Ecto neural progenitor cell (in vitro differentiated cells): Measurements from ENCODE around the gene TENM3.

Experiments used
- DNase-seq: peaks from one replicate; pipeline ENCODE4 v3.0.0-alpha.2; 2018; ENCODE audit warnings: low spot score

The TENM3 gene

GRCh38 chr4:182518421-182518820, 275.2 kb downstream of the TENM3 start:
- DNase-seq, result no peak

- no peak for DNase-seq
Measured at GRCh38 chr4:182519528-182519927, 276.3 kb downstream of the TENM3 start.

DNA sequence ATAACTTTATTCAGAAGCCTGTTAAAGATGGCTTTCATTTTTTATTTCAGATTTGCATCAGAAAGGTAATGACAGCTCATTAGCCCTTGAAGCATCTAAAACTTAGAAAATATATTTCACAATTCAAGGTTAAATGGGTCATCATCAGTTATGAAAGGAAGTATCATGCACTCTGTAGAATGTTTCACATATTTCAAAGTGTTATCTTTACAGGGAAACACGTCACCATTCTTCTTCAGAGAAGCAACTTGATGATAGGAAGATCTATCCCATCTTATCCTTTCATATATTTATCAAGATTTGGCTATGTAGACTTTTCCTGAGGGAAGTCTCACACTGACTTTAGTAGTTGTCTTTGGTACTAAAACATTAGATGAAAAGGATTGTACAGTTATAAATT, 277.8 kb downstream of the TENM3 start:
- no peak for DNase-seq

DNA sequence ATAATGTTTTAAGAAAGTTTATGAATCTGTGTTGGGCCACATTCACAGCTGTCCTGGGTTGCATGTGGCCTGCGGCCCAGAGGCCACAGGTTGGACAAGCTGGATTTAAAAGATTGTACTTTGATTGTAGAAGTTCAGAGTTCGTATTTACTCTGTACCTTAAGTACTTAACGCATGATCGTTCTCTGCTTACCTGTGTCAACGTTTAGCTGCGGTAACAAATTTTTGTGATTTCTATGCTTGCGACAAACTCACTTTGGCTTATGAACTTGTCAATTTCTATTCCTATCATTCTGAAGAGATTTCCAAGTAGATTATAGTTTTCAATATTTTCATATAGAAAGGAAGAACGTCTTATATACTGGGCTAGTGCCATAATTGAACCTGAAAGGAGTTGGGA, 285.6 kb downstream of the TENM3 start:
- DNase-seq, result no peak

DNA sequence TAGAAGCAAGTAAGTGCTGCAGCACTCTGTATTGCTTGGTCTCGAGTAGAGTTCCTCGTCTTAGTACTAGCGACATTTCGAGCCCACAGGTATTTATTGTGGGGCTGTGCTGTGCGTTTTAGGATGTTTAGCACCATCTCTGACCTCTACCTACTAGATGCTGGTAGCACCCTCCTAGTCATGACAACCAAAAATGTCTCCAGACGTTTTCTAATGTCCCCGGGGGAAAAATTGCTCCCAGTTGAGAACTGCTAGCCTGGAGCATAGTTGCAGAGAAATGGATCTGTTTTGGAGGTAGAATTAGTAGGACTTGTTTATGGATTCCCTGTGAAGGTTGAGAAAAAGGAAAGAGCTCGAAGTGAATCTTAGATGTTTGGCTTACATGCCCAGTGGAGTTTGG, 287.2 kb downstream of the TENM3 start:
- DNase-seq, result no peak

GRCh38 chr4:182531555-182532162, 288.5 kb downstream of the TENM3 start:
- DNase-seq, result no peak

- no peak for DNase-seq
Measured at GRCh38 chr4:182532441-182532840, 289.2 kb downstream of the TENM3 start.

GRCh38 chr4:182533964-182534363, 290.8 kb downstream of the TENM3 start:
- DNase-seq, result no peak

GRCh38 chr4:182536221-182536811, 293.1 kb downstream of the TENM3 start:
- no peak for DNase-seq

DNA sequence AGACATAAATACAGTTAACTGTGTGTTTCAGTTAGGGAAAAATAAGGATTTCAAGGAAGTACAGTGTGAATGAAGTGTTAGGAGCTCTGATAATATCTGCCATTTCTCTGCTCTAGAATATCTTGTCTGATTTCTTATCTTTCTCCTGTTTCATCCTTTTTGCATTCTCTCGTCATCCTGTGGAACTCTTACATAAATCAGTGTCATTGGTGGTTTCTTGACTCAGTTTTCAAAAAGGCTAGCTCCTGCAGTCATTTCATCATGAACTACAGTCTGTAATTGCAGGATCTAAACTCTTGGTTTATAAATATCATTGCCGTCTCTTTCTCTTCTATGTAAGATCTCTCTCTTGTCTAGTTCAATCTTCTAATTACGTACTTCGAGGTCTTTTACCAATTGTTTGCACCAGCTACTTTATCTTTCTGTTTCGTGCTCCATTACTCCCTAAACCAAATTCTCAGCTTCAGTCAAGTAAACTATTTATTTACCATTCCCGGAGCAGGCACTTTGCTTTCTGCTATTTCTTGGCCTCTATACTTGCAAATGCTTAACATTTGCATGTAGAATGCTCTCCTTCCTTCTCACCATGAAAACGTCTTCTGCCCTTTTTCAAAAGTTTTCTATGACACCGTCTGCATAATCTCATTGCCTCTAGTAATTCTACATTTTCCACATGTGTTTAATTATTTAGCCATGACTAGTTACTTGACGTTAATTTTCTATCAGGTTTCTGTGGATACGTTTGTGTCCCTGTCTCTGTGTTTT, 294.0 kb downstream of the TENM3 start:
- DNase-seq, result no peak

GRCh38 chr4:182538031-182538430, 294.8 kb downstream of the TENM3 start:
- DNase-seq, result no peak

- no peak for DNase-seq
Measured at GRCh38 chr4:182540496-182540895, 297.3 kb downstream of the TENM3 start.

DNA sequence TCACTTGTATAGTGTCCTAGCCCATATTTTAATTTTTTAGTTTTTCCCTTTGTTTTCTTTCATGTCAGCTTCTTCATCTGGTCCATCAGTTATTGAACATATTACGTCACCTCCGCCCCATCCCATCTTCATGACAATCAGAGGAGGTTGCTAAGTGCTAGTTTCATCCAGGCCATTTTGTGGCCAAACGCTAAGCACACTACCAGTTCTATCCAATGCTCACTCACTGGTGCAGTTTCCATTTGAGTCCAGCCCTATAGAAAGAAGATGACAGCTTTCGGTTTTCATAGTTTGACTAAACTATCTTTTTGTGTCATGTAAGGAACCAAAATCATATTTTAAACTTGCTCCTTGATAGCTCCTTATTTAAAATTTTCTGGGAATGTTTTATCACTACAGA, 304.2 kb downstream of the TENM3 start:
- DNase-seq, result no peak

- no peak for DNase-seq
Measured at GRCh38 chr4:182548156-182548555, 305.0 kb downstream of the TENM3 start.

DNA sequence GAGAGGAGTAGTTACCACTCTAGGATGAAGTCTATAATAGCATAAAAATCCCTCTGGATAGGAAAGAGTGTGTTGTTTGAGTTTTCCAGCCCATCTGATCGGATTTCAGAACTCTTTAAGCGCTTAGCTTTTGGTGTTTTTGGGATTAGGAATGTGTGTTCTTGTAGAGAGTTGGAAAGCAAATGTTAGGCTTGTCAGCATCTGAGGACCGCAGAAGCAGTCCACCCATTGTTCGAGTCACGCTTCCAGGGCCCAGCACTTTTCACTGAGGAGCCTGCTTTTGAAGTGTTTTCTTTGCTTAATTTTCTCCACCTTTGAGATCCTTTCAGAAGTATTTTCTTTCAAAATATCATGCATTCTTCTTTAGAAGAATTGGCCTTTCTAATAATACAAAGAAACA, 306.2 kb downstream of the TENM3 start:
- DNase-seq, result no peak

- no peak for DNase-seq
Measured at GRCh38 chr4:182552948-182553347, 309.7 kb downstream of the TENM3 start.

- no peak for DNase-seq
Measured at GRCh38 chr4:182553653-182554052, 310.5 kb downstream of the TENM3 start.

DNA sequence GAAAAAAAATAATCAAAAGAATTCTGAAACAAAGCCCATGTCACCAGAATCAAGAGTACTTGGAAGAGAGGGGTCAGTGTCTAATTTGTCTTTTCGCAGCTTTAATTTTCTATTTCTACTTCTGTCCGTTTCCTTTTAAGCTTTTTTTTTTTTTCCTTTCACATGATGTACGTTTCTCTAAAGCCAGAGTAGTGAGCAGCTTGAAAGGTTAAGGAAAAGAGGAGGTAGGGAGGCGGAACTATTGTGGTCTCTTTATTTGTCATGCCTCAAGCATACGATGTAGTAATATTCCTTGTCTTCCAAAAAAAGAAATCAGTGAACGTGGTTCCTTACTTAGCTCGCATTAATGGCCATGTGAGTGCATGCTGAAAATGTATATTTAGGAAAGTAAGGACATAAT, 311.5 kb downstream of the TENM3 start:
- DNase-seq, result no peak

DNA sequence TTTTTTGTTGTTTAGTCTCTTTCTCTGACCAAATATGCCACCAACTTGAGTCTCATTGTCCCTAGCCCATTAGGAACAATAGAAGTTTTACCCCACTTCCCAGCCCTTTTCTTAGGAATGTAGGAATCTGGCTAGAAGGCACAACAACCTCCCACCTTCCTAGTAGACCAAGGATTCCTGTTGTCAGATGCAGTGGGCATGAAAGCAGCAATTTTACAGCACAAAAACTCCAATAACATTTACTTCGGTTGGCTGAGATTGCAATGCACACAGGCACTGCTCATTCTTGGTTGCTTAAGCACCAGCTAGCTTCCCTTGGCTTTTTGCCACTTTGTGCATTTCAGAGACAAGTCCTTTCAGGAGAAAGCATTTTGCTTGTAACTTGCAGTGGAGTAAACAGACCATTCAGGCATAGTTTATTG, 312.8 kb downstream of the TENM3 start:
- peak; percentile 50 for DNase-seq

GRCh38 chr4:182556580-182556979, 313.4 kb downstream of the TENM3 start:
- DNase-seq, result no peak

GRCh38 chr4:182560358-182560757, 317.2 kb downstream of the TENM3 start:
- DNase-seq, result peak; percentile 74

- DNase-seq, result no peak
Measured at GRCh38 chr4:182562350-182562749, 319.1 kb downstream of the TENM3 start.

GRCh38 chr4:182564724-182565369, 321.6 kb downstream of the TENM3 start:
- DNase-seq, result no peak
